Thyroid gland (tissue), 4 donors: Measurements from ENCODE around the gene ATE1. TPM values are rescaled to one million over a fixed set of nuclear protein-coding genes. Genes with fewer than 3 reads are reported as not detected.

ENCODE experiments used
- DNase-seq, 2 donors: peaks; one replicate each; pipeline ENCODE4 v3.0.0-alpha.2; 2019
- H3K27ac ChIP-seq, 3 donors: fragments of 200-600 bp; sonication (generic); 1 replicate in 2 of 3; 2 replicates in 1 of 3; pipeline ENCODE4 v1.5.1; 2016 to 2019; ENCODE audit warnings: mild to moderate bottlenecking in 1 of 3, moderate library complexity in 1 of 3
- H3K27me3 ChIP-seq: fragments of 200-600 bp; sonication (generic); one replicate; pipeline ENCODE4 v1.5.1; 2019
- H3K36me3 ChIP-seq, 2 donors: fragments of 200-600 bp; sonication (generic); one replicate each; pipeline ENCODE4 v1.5.1; 2016 to 2019
- H3K4me1 ChIP-seq, 2 donors: fragments of 200-600 bp; sonication (generic); one replicate each; pipeline ENCODE4 v1.5.1; 2017 to 2019
- H3K4me3 ChIP-seq, 3 donors: fragments of 200-600 bp; sonication (generic); replicated peaks in 1 of 3; 1 replicate in 2 of 3; 2 replicates in 1 of 3; pipeline ENCODE4 v1.5.1; 2016; ENCODE audit warnings: mild to moderate bottlenecking in 1 of 3
- H3K9me3 ChIP-seq: fragments of 200-600 bp; sonication (generic); one replicate; pipeline ENCODE4 v1.5.1; 2017
- CTCF ChIP-seq, 6 experiments: fragments of 200-600 bp in 3 of 6; fragments of 450-650 bp in 3 of 6; sonication (generic) in 3 of 6; IDR thresholded peaks; one replicate each; pipeline ENCODE4 v1.5.1; 2016 to 2019; ENCODE audit warnings: antibody characterized with exemption in 6 of 6, mild to moderate bottlenecking in 2 of 6, inconsistent platforms in 1 of 6, moderate library complexity in 1 of 6
- POLR2A ChIP-seq, 2 donors: fragments of 450-650 bp; IDR thresholded peaks; one replicate each; pipeline ENCODE4 v1.6.1; 2017; ENCODE audit warnings: antibody characterized with exemption in 2 of 2, mild to moderate bottlenecking in 2 of 2, moderate library complexity in 1 of 2
- WGBS, 2 donors: methylation state at CpG; one replicate each; pipeline ENCODE4 v1.1.5; 2017; 5-methylcytosine and 5-hydroxymethylcytosine counted together
- intact Hi-C: fragments of 100-400 bp; cut with DNase I; formaldehyde crosslinking; loops from one replicate; pipeline ENCODE4 v1.15.1; 2023
- total RNA-seq, 4 donors: library from RNA; depleted of rRNA; stranded (reverse); fragments of >200 nt; gene quantifications; one replicate each; pipeline ENCODE4 v1.2.3, GENCODE V29; 2016

Gene ATE1
- total RNA-seq, 4 donors from 2014 or later = 47.3 to 66.0 (median 58.0) TPM

GRCh38 chr10:121843379-121843778 lies 84.5 kb downstream of the ATE1 start:
- 96 to 97% methylated on average over 2 of the region's 2 CpGs for WGBS, 2 donors
- no peaks in the 10 kb centered on the region for H3K9me3 ChIP-seq
- no peak for TF ChIP-seq CTCF (IDR thresholded peaks at IDR 0.05)
- no peak for TF ChIP-seq POLR2A (IDR thresholded peaks at IDR 0.05)
- intact Hi-C loops = no loop called here
- no peak overlapping the region for H3K4me3 ChIP-seq
- DNase-seq = no peak
- no peak overlapping the region for H3K27ac ChIP-seq
- H3K27me3 ChIP-seq = no peaks in the 10 kb centered on the region
- no peaks in the 10 kb centered on the region for H3K4me1 ChIP-seq
- H3K36me3 ChIP-seq = no peaks in the 10 kb centered on the region

DNA sequence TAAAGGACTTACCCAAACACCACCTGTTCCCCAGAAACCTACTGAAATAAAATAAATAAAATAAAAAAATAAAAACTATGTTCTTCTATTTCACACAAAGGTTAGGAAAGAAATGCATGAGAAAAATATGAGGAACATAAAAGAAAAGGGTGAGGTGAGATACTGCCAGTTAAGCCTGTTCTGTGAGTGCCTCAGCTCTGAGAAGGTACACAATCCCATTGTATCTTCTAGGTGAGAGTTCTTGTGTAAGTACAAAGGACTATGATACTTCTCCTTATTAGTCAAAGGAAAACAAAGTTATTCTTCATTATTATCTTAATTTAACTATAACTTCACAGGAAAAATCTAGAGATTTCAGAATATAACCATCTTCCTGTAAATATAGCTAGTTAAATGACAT lies 86.0 kb downstream of the ATE1 start:
- Histone ChIP-seq H3K27me3 (no peaks in the 10 kb centered on the region), H3K27ac (no peak overlapping the region), H3K4me3 (no peak overlapping the region), H3K4me1 (no peaks in the 10 kb centered on the region), H3K36me3 (no peaks in the 10 kb centered on the region), H3K9me3 (no peaks in the 10 kb centered on the region)
- DNase-seq = no peak
- TF ChIP-seq POLR2A (IDR thresholded peaks at IDR 0.05) (no peak), CTCF (IDR thresholded peaks at IDR 0.05) (no peak)
- intact Hi-C loops = no loop called here

DNA sequence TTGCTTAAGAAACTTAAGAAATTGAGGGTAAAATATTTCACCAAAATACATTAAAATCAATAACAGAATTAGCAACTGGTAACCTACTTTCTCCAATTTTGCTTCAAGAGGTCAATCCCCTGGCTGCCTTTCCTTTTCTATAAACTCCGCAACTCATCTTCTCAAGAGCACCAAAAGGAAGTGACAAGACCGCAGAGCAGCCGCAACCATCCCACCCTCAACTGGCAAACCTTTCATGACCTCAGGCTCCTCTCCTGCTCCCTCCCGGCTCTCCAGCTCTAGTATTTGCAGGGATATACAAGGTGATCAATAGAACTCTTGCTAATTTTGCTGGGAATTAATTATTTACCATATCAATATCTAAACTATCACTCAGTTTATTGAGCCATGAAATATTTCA lies 88.9 kb downstream of the ATE1 start:
- TF ChIP-seq CTCF (IDR thresholded peaks at IDR 0.05) = no peak
- no peak for TF ChIP-seq POLR2A (IDR thresholded peaks at IDR 0.05)
- Histone ChIP-seq H3K4me3 (no peak overlapping the region), H3K27me3 (no peaks in the 10 kb centered on the region), H3K27ac (no peak overlapping the region), H3K36me3 (peaks cover 0 to 3% of the 10 kb centered on the region in 2 donors), H3K9me3 (no peaks in the 10 kb centered on the region), H3K4me1 (no peaks in the 10 kb centered on the region)
- intact Hi-C loops = no loop called here
- no peak for DNase-seq
- 91 to 94% methylated on average over 4 of the region's 4 CpGs for WGBS, 2 donors

- H3K27ac ChIP-seq = no peak overlapping the region
- H3K36me3 ChIP-seq = peaks cover 0 to 3% of the 10 kb centered on the region in 2 donors
- TF ChIP-seq POLR2A (IDR thresholded peaks at IDR 0.05) = no peak
- no peak for TF ChIP-seq CTCF (IDR thresholded peaks at IDR 0.05)
- intact Hi-C loops = no loop called here
- H3K9me3 ChIP-seq = no peaks in the 10 kb centered on the region
- WGBS, 2 donors = 57 to 61% methylated on average over 3 of the region's 4 CpGs
- no peak for DNase-seq
- no peak overlapping the region for H3K4me3 ChIP-seq
- H3K27me3 ChIP-seq = no peaks in the 10 kb centered on the region
- no peaks in the 10 kb centered on the region for H3K4me1 ChIP-seq
These were observed 89.7 kb downstream of the ATE1 start for GRCh38 chr10:121838149-121838548.

GRCh38 chr10:121836171-121836570 lies 91.7 kb downstream of the ATE1 start:
- no peak for DNase-seq
- Histone ChIP-seq H3K4me3 (no peak overlapping the region), H3K36me3 (peaks cover 0 to 3% of the 10 kb centered on the region in 2 donors), H3K27ac (no peak overlapping the region), H3K9me3 (no peaks in the 10 kb centered on the region), H3K27me3 (no peaks in the 10 kb centered on the region), H3K4me1 (no peaks in the 10 kb centered on the region)
- TF ChIP-seq POLR2A (IDR thresholded peaks at IDR 0.05) (no peak), CTCF (IDR thresholded peaks at IDR 0.05) (no peak)
- WGBS, 2 donors = 96% methylated on average over 6 of the region's 6 CpGs
- intact Hi-C loops = no loop called here
